HG02610 (cell line): Measurements from ENCODE around the gene CCDC68.
"Not testable (repeated sequence)": the region's sequence is repeated elsewhere in the genome, so short reads cannot be mapped to it uniquely, and the experiment has no call there.

Experiments
- ATAC-seq: cut with Tn5 transposase; IDR thresholded peaks from one replicate; pipeline ENCODE4 v1.9.1; 2021; ENCODE audit warnings: mild to moderate bottlenecking, moderate library complexity; ENCODE audit not compliant: unreplicated experiment

CCDC68 gene

GRCh38 chr18:54878659-54879358 is 80.5 kb downstream of the CCDC68 start:
- ATAC-seq, result no peak

- no peak for ATAC-seq
Measured at GRCh38 chr18:54878159-54878622, 81.1 kb downstream of the CCDC68 start.

- no peak for ATAC-seq
Measured at GRCh38 chr18:54877076-54877475, 82.2 kb downstream of the CCDC68 start.

DNA sequence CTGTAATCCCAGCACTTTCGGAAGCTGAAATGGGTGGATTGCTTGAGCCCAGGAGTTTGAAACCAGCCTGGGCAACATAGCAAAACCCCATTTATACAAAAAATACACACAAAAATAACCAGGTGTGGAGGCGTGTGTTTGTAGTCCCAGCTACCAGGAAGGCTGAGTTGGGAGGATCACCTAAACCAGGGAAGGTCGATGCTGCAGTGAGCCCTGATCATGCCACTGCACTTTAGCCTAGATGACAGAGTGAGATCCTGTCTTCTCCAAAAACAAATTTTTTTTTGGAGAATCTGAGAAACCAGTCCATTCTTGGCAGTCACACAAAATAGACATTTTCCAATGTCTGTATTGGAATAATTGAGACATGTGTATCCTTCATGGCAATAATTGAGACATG is 84.2 kb downstream of the CCDC68 start:
- ATAC-seq, result no peak

DNA sequence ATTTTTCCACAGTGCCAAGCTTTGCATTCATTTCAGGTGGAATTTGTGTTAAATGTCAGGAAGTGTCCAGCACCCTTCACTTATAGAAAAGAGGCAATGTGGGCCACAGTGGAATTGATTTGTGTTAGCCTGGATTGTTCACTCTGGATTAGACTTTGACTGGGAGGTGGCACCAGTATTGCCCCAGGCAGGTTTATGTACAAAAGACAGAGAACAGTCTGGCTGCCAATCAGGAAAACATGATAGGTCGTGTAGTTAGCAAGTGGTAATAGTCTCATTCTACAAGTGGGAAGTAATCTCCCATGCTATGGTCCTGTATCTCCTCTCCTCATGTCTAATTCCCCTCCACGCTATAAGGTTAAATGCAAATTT is 85.4 kb downstream of the CCDC68 start:
- ATAC-seq, result no peak

GRCh38 chr18:54872681-54873080 is 86.6 kb downstream of the CCDC68 start:
- no peak for ATAC-seq

- ATAC-seq, result no peak
Measured at GRCh38 chr18:54871231-54871630, 88.0 kb downstream of the CCDC68 start.

DNA sequence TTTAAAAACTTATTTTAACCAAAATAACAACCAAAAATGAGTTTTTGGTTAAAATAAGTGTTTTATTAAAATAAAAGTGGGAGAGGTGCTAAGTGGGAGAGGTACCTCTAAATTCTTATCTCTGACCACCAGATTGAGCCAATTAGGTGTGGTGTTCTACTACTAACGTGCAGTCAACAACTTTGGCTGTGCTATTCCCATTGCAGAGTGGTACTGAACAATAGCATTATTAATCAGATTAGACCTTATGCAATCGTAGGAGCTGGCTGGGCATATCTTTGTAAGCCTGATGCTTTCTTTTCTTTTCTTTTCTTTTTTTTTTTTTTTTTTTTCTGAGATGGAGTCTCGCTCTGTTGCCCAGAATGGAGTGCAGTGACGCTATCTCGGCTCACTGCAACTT is 92.1 kb downstream of the CCDC68 start:
- ATAC-seq, result no peak

DNA sequence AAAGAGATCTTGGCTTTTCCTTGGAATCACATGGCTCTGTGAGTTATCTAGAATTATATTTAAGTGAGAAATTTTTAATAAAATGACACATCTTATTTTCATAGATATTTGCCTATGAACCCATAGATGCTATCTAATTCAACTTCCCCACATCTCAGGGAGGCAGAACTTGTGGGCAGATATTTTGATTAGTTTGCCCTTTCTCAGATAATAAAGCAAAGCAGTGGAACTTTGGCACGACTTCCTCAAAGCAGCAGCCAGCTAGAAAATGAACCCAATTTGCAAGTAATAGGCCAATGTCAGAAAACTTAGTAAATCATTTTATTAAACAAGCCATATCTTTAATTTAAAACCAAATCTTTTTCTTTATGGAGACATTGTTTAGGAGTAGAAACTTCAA is 98.3 kb downstream of the CCDC68 start:
- no peak for ATAC-seq

GRCh38 chr18:54859667-54860421 is 99.4 kb downstream of the CCDC68 start:
- no peak for ATAC-seq

DNA sequence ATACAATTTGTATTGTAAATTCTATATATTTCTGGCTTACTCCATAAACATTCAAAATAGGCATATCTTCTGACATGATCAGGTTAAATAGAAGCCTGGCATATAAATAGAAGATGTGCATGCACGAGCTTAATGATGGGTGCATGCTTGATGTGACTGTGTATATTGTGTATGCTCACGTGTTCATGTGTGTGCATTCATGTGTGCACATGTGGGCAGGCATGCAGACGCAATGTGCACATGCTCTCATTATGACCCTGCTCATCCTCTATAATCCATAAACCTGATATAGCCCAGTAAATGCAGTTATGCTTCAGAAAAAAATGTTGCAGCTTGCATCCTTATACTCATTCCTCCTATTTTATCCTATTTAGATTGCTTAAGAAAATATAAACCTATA is 101.8 kb downstream of the CCDC68 start:
- no peak for ATAC-seq

GRCh38 chr18:54856105-54856646 is 103.1 kb downstream of the CCDC68 start:
- no peak for ATAC-seq

DNA sequence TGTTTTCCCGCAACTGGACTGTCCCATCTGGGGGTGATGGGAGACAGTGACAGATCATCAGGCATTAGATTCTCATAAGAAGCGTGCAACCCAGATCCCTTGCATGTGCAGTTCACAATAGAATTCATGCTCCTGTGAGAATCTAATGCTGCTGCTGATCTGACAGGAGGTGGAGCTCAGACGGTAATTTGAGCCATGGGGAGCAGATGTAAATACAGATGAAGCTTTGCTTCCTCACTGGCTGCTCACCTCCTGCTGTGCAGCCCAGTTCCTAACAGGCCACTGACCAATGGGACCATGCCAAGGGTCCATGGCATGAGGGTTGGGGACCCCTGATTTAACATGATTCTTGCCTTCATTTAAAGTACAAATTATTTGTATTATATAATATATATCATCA is 104.2 kb downstream of the CCDC68 start:
- not testable (repeated sequence) for ATAC-seq

- no peak for ATAC-seq
Measured at GRCh38 chr18:54852780-54853675, 106.2 kb downstream of the CCDC68 start.
